Measurements from ENCODE around the gene CLCNKB.

GRCh38 chr1:16073490-16074119 is 30.0 kb downstream of the CLCNKB start, which contains the start of gene FAM131C:
- TF ChIP-seq SNAI1 (CRISPR knock-in tag; IDR thresholded peaks at IDR 0.05; ENCODE audit: borderline replicate concordance) (no peak), RXRB (CRISPR knock-in tag; IDR thresholded peaks at IDR 0.05; ENCODE audit: borderline replicate concordance) (no peak), MED1 (CRISPR knock-in tag; IDR thresholded peaks at IDR 0.05) (no peak), CTCF (CRISPR knock-in tag; IDR thresholded peaks at IDR 0.05) (peak; percentile 35; the same call in 1 of the 2 replicates), HOMEZ (CRISPR knock-in tag; IDR thresholded peaks at IDR 0.05; ENCODE audit: low read depth) (no peak), ZNF441 (CRISPR knock-in tag; IDR thresholded peaks at IDR 0.05; ENCODE audit: borderline replicate concordance) (no peak), YY1 (IDR thresholded peaks at IDR 0.05; ENCODE audit: insufficient read depth, insufficient replicate concordance, low read depth, low read length) (no peak), MAFK (conservative IDR thresholded peaks at IDR 0.05 in 1 of 2, IDR thresholded peaks at IDR 0.05 in 1 of 2; ENCODE audit: low read length in 2 of 2) (no peak), ZNF232 (CRISPR knock-in tag; IDR thresholded peaks at IDR 0.05; ENCODE audit: borderline replicate concordance) (no peak), EP300 (IDR thresholded peaks at IDR 0.05; ENCODE audit: low read depth in 2 of 2, low read length in 2 of 2) (no peak), EP300 (CRISPR knock-in tag; IDR thresholded peaks at IDR 0.05; ENCODE audit: borderline replicate concordance) (no peak), TCF7 (IDR thresholded peaks at IDR 0.05; ENCODE audit: low read depth) (no peak), ATF7-NPFF (CRISPR knock-in tag; IDR thresholded peaks at IDR 0.05; ENCODE audit: low read depth) (no peak), ETV5 (CRISPR knock-in tag; IDR thresholded peaks at IDR 0.05; ENCODE audit: borderline replicate concordance) (no peak)

Data from HepG2 (cell line).